Stimulated activated CD8-positive, alpha-beta memory T cell treated with anti-CD3 and anti-CD28 coated beads, Interleukin-4, amount 100 ng/mL, for 4 hours (primary cell): ENCODE data around the gene DOK5.

Experiments
- DNase-seq, 2 donors: peaks; one replicate each; pipeline ENCODE4 v3.0.0-alpha.2; 2020; ENCODE audit warnings: low read depth in 2 of 2, low spot score in 1 of 2

Gene DOK5

GRCh38 chr20:54608943-54609342, 133.6 kb downstream of the DOK5 start:
- no peak for DNase-seq

- DNase-seq: no peak
Observed at GRCh38 chr20:54611708-54612412, 136.5 kb downstream of the DOK5 start.

GRCh38 chr20:54618412-54618811, 143.0 kb downstream of the DOK5 start:
- no peak for DNase-seq

- DNase-seq: no peak
Observed at GRCh38 chr20:54619181-54619580, 143.8 kb downstream of the DOK5 start.

GRCh38 chr20:54619682-54620081, 144.3 kb downstream of the DOK5 start:
- no peak for DNase-seq

- no peak for DNase-seq
Observed at GRCh38 chr20:54620611-54621010, 145.2 kb downstream of the DOK5 start.

- DNase-seq: no peak
Observed at GRCh38 chr20:54622333-54623295, 147.2 kb downstream of the DOK5 start.

GRCh38 chr20:54623991-54624569, 148.7 kb downstream of the DOK5 start:
- DNase-seq: no peak

GRCh38 chr20:54624706-54625390, 149.5 kb downstream of the DOK5 start:
- DNase-seq: no peak

- no peak for DNase-seq
Observed at GRCh38 chr20:54625497-54625896, 150.1 kb downstream of the DOK5 start.

- no peak for DNase-seq
Observed at GRCh38 chr20:54626126-54626525, 150.7 kb downstream of the DOK5 start.

- no peak for DNase-seq
Observed at GRCh38 chr20:54629632-54630031, 154.2 kb downstream of the DOK5 start.

- DNase-seq: no peak
Observed at GRCh38 chr20:54630582-54630981, 155.2 kb downstream of the DOK5 start.

- no peak for DNase-seq
Observed at GRCh38 chr20:54631059-54631458, 155.7 kb downstream of the DOK5 start.

GRCh38 chr20:54633374-54634355, 158.3 kb downstream of the DOK5 start:
- no peak for DNase-seq

GRCh38 chr20:54636575-54636974, 161.2 kb downstream of the DOK5 start:
- no peak for DNase-seq

- no peak for DNase-seq
Observed at GRCh38 chr20:54639941-54640340, 164.5 kb downstream of the DOK5 start.

- DNase-seq: no peak
Observed at GRCh38 chr20:54640800-54641199, 165.4 kb downstream of the DOK5 start.

GRCh38 chr20:54642864-54643667, 167.7 kb downstream of the DOK5 start:
- DNase-seq: no peak
